ENCODE results near the gene OR2A42. TPM values are rescaled to one million over a fixed set of nuclear protein-coding genes. Genes with fewer than 3 reads are reported as not detected.
"Not testable (repeated sequence)": the region's sequence is repeated elsewhere in the genome, so short reads cannot be mapped to it uniquely, and the experiment has no call there.

OR2A42 gene
- 0.25 and 0.32 TPM in 2 replicates for total RNA-seq (2014; rRNA removed; shearing (Covaris generic))
- polyA plus RNA-seq (2016; fragmentation: Nextera tagmentation; extraction: Ambion mirVana): 0.06 TPM in 1 of 2 replicates, not detected in the other

- in situ Hi-C loops (cut with MboI); H3K27me3 ChIP-seq (replicated peaks; ENCODE audit: insufficient read depth); H4K20me1 ChIP-seq (ENCODE audit: insufficient read depth); H3K36me3 ChIP-seq (ENCODE audit: low read depth); H3K4me3 ChIP-seq; H3K9ac ChIP-seq; H3K4me2 ChIP-seq (ENCODE audit: unreplicated experiment); H2AFZ ChIP-seq; H3K27ac ChIP-seq; H3K79me2 ChIP-seq (ENCODE audit: insufficient read depth); H3K9me2 ChIP-seq (ENCODE audit: insufficient read depth); H3K9me3 ChIP-seq (ENCODE audit: low read depth); H3F3A ChIP-seq (ENCODE audit: insufficient read depth); DNase-seq; H3K4me1 ChIP-seq (ENCODE audit: insufficient read depth): not testable (repeated sequence)
- WGBS, 2 experiments (ENCODE audit: low coverage in 1 of 2, low lambda C conversion rate in 2 of 2, missing lambda C conversion rate in 2 of 2): 92 to 96% methylated on average over 1 of the region's 2 CpGs
Measured at GRCh38 chr7:144239365-144239764, at the start of gene OR2A42. Gene OR2A42 (minus strand): TSS chr7:144239605. CDS start chr7:144232843, 6,762 bp downstream.

- H3F3A ChIP-seq (ENCODE audit: insufficient read depth); DNase-seq; H3K27ac ChIP-seq; H3K4me1 ChIP-seq (ENCODE audit: insufficient read depth); H2AFZ ChIP-seq; H3K4me3 ChIP-seq; H3K4me2 ChIP-seq (ENCODE audit: unreplicated experiment); H3K9ac ChIP-seq; H3K9me3 ChIP-seq (ENCODE audit: low read depth); H3K79me2 ChIP-seq (ENCODE audit: insufficient read depth); in situ Hi-C loops (cut with MboI); H4K20me1 ChIP-seq (ENCODE audit: insufficient read depth); H3K27me3 ChIP-seq (replicated peaks; ENCODE audit: insufficient read depth); H3K9me2 ChIP-seq (ENCODE audit: insufficient read depth); H3K36me3 ChIP-seq (ENCODE audit: low read depth): not testable (repeated sequence)
- no CpG with 5 or more reads among the region's 3 CpGs for WGBS, 2 experiments (ENCODE audit: low coverage in 1 of 2, low lambda C conversion rate in 2 of 2, missing lambda C conversion rate in 2 of 2)
Measured at GRCh38 chr7:144287171-144287784, 47.9 kb upstream of the OR2A42 start.

GRCh38 chr7:144283716-144284115 lies 44.3 kb upstream of the OR2A42 start:
- H3K36me3 ChIP-seq (ENCODE audit: low read depth); H3K27ac ChIP-seq; DNase-seq; H2AFZ ChIP-seq; H4K20me1 ChIP-seq (ENCODE audit: insufficient read depth); H3F3A ChIP-seq (ENCODE audit: insufficient read depth); H3K4me2 ChIP-seq (ENCODE audit: unreplicated experiment); H3K9me2 ChIP-seq (ENCODE audit: insufficient read depth); H3K4me1 ChIP-seq (ENCODE audit: insufficient read depth); H3K4me3 ChIP-seq; in situ Hi-C loops (cut with MboI); H3K9ac ChIP-seq; H3K9me3 ChIP-seq (ENCODE audit: low read depth); H3K27me3 ChIP-seq (replicated peaks; ENCODE audit: insufficient read depth); H3K79me2 ChIP-seq (ENCODE audit: insufficient read depth): not testable (repeated sequence)
- WGBS, 2 experiments (ENCODE audit: low coverage in 1 of 2, low lambda C conversion rate in 2 of 2, missing lambda C conversion rate in 2 of 2): no CpG with 5 or more reads among the region's 6 CpGs

GRCh38 chr7:144282490-144282889 lies 43.1 kb upstream of the OR2A42 start:
- H3K4me2 ChIP-seq (ENCODE audit: unreplicated experiment); H2AFZ ChIP-seq; H3K36me3 ChIP-seq (ENCODE audit: low read depth); H3K9ac ChIP-seq; H3K9me2 ChIP-seq (ENCODE audit: insufficient read depth); H4K20me1 ChIP-seq (ENCODE audit: insufficient read depth); H3K4me3 ChIP-seq; H3K4me1 ChIP-seq (ENCODE audit: insufficient read depth); H3K79me2 ChIP-seq (ENCODE audit: insufficient read depth); H3K9me3 ChIP-seq (ENCODE audit: low read depth); H3F3A ChIP-seq (ENCODE audit: insufficient read depth); DNase-seq; H3K27ac ChIP-seq; H3K27me3 ChIP-seq (replicated peaks; ENCODE audit: insufficient read depth); in situ Hi-C loops (cut with MboI): not testable (repeated sequence)
- WGBS, 2 experiments (ENCODE audit: low coverage in 1 of 2, low lambda C conversion rate in 2 of 2, missing lambda C conversion rate in 2 of 2): 83 to 94% methylated on average over 3 to 4 of the region's 4 CpGs

- in situ Hi-C loops (cut with MboI); H3K9ac ChIP-seq; H3K79me2 ChIP-seq (ENCODE audit: insufficient read depth); DNase-seq; H3K36me3 ChIP-seq (ENCODE audit: low read depth); H3K4me2 ChIP-seq (ENCODE audit: unreplicated experiment); H3K4me1 ChIP-seq (ENCODE audit: insufficient read depth); H2AFZ ChIP-seq; H3K9me3 ChIP-seq (ENCODE audit: low read depth); H3F3A ChIP-seq (ENCODE audit: insufficient read depth); H3K27me3 ChIP-seq (replicated peaks; ENCODE audit: insufficient read depth); H3K27ac ChIP-seq; H4K20me1 ChIP-seq (ENCODE audit: insufficient read depth); H3K4me3 ChIP-seq; H3K9me2 ChIP-seq (ENCODE audit: insufficient read depth): not testable (repeated sequence)
- no CpG with 5 or more reads among the region's 8 CpGs for WGBS, 2 experiments (ENCODE audit: low coverage in 1 of 2, low lambda C conversion rate in 2 of 2, missing lambda C conversion rate in 2 of 2)
Measured at GRCh38 chr7:144281981-144282380, 42.6 kb upstream of the OR2A42 start.

- H3K4me2 ChIP-seq (ENCODE audit: unreplicated experiment); DNase-seq; H3K9ac ChIP-seq; H3K4me1 ChIP-seq (ENCODE audit: insufficient read depth); H3K79me2 ChIP-seq (ENCODE audit: insufficient read depth); H4K20me1 ChIP-seq (ENCODE audit: insufficient read depth); H3K36me3 ChIP-seq (ENCODE audit: low read depth); H3K27ac ChIP-seq; H3K27me3 ChIP-seq (replicated peaks; ENCODE audit: insufficient read depth); H3K4me3 ChIP-seq; H3K9me2 ChIP-seq (ENCODE audit: insufficient read depth); H2AFZ ChIP-seq; H3F3A ChIP-seq (ENCODE audit: insufficient read depth); H3K9me3 ChIP-seq (ENCODE audit: low read depth); in situ Hi-C loops (cut with MboI): not testable (repeated sequence)
- WGBS, 2 experiments (ENCODE audit: low coverage in 1 of 2, low lambda C conversion rate in 2 of 2, missing lambda C conversion rate in 2 of 2): 96 to 100% methylated on average over 3 of the region's 6 CpGs
Measured at GRCh38 chr7:144280010-144280409, 40.6 kb upstream of the OR2A42 start.

GRCh38 chr7:144275281-144275680 lies 35.9 kb upstream of the OR2A42 start:
- WGBS, 2 experiments (ENCODE audit: low coverage in 1 of 2, low lambda C conversion rate in 2 of 2, missing lambda C conversion rate in 2 of 2): 86% methylated on average over 4 to 6 of the region's 6 CpGs
- H4K20me1 ChIP-seq (ENCODE audit: insufficient read depth); H3K4me1 ChIP-seq (ENCODE audit: insufficient read depth); H3K27me3 ChIP-seq (replicated peaks; ENCODE audit: insufficient read depth); H3K4me3 ChIP-seq; H3F3A ChIP-seq (ENCODE audit: insufficient read depth); H3K9me3 ChIP-seq (ENCODE audit: low read depth); H2AFZ ChIP-seq; DNase-seq; in situ Hi-C loops (cut with MboI); H3K9ac ChIP-seq; H3K27ac ChIP-seq; H3K4me2 ChIP-seq (ENCODE audit: unreplicated experiment); H3K9me2 ChIP-seq (ENCODE audit: insufficient read depth); H3K79me2 ChIP-seq (ENCODE audit: insufficient read depth); H3K36me3 ChIP-seq (ENCODE audit: low read depth): not testable (repeated sequence)

- H3K4me3 ChIP-seq; H3K9me3 ChIP-seq (ENCODE audit: low read depth); H3F3A ChIP-seq (ENCODE audit: insufficient read depth); H3K36me3 ChIP-seq (ENCODE audit: low read depth); H4K20me1 ChIP-seq (ENCODE audit: insufficient read depth); in situ Hi-C loops (cut with MboI); H3K27me3 ChIP-seq (replicated peaks; ENCODE audit: insufficient read depth); H2AFZ ChIP-seq; H3K4me2 ChIP-seq (ENCODE audit: unreplicated experiment); H3K9ac ChIP-seq; H3K27ac ChIP-seq; H3K79me2 ChIP-seq (ENCODE audit: insufficient read depth); H3K4me1 ChIP-seq (ENCODE audit: insufficient read depth); DNase-seq; H3K9me2 ChIP-seq (ENCODE audit: insufficient read depth): not testable (repeated sequence)
- WGBS, 2 experiments (ENCODE audit: low coverage in 1 of 2, low lambda C conversion rate in 2 of 2, missing lambda C conversion rate in 2 of 2): 100% methylated on average over 1 of the region's 19 CpGs; no CpG with 5 or more reads in 1 of the 2 experiments
Measured at GRCh38 chr7:144269188-144269587, 29.8 kb upstream of the OR2A42 start, which contains the start of gene CTAGE8. Gene CTAGE8 (minus strand): TSS chr7:144269288. CDS start chr7:144269250, 38 bp downstream.
